WTC11 (cell line): ENCODE measurements around the gene TXNDC2. TPM values are rescaled to one million over a fixed set of nuclear protein-coding genes. Genes with fewer than 3 reads are reported as not detected.

Experiments used
- ATAC-seq: fragments of 200-7000 bp; cut with Tn5 transposase; 2 replicates; pipeline ENCODE4 v1.10.0; 2021; ENCODE audit warnings: mild to moderate bottlenecking, moderate library complexity
- CTCF ChIA-PET: fragments of 300-600 bp; sonication (Branson Sonifier 250); formaldehyde crosslinking; loops from one replicate; lab custom pipeline; 2021; ENCODE audit warnings: antibody characterized with exemption; lab: Charles Lee
- POLR2A ChIA-PET: fragments of 350-600 bp; sonication (Branson Sonifier 250); formaldehyde crosslinking; loops from one replicate; lab custom pipeline; 2021; ENCODE audit warnings: antibody characterized with exemption; lab: Charles Lee
- DNase-seq: peaks from one replicate; pipeline ENCODE4 v3.0.0; 2021; ENCODE audit warnings: low spot score
- H3K27ac Mint-ChIP-seq: 2 replicates; pipeline ENCODE4 v1.8.0; 2021; ENCODE audit warnings: mixed read lengths
- H3K27me3 Mint-ChIP-seq: 2 replicates; pipeline ENCODE4 v1.8.0; 2021; ENCODE audit warnings: low read depth, mild to moderate bottlenecking, moderate library complexity, mixed read lengths
- H3K36me3 Mint-ChIP-seq: 2 replicates; pipeline ENCODE4 v1.8.0; 2021; ENCODE audit warnings: mixed read lengths
- H3K4me1 Mint-ChIP-seq: 2 replicates; pipeline ENCODE4 v1.8.0; 2022; ENCODE audit warnings: mixed read lengths
- H3K4me3 Mint-ChIP-seq: 2 replicates; pipeline ENCODE4 v1.8.0; 2021; ENCODE audit warnings: mild to moderate bottlenecking, moderate library complexity, mixed read lengths
- H3K9me3 Mint-ChIP-seq: 2 replicates; pipeline ENCODE4 v1.8.0; 2021; ENCODE audit warnings: mixed read lengths
- ATF2 ChIP-seq: sonication (generic); formaldehyde crosslinking; IDR thresholded peaks from 2 replicates; pipeline ENCODE4 v1.8.1; 2022; ENCODE audit warnings: low read depth, missing genetic modification reagents, borderline replicate concordance
- CREM ChIP-seq: sonication (generic); formaldehyde crosslinking; IDR thresholded peaks from 2 replicates; pipeline ENCODE4 v1.8.1; 2022; ENCODE audit warnings: mild to moderate bottlenecking, missing genetic modification reagents, moderate library complexity
- EMX1 ChIP-seq: fragments of 250-450 bp; sonication (Bioruptor Pico); IDR thresholded peaks from 2 replicates; pipeline ENCODE4 v1.8.0; 2021; ENCODE audit warnings: mild to moderate bottlenecking
- ETV6 ChIP-seq: sonication (generic); formaldehyde crosslinking; IDR thresholded peaks from 2 replicates; pipeline ENCODE4 v1.8.1; 2022; ENCODE audit warnings: mild to moderate bottlenecking, missing genetic modification reagents
- GRHL2 ChIP-seq: fragments of 250-450 bp; sonication (Bioruptor Pico); IDR thresholded peaks from 2 replicates; pipeline ENCODE4 v1.8.0; 2022; ENCODE audit warnings: mild to moderate bottlenecking, moderate library complexity; ENCODE audit not compliant: insufficient replicate concordance, severe bottlenecking
- JAZF1 ChIP-seq: fragments of 250-450 bp; sonication (Bioruptor Pico); IDR thresholded peaks from 2 replicates; pipeline ENCODE4 v1.9.0; 2021; ENCODE audit warnings: moderate library complexity, mild to moderate bottlenecking, inconsistent platforms
- NFE2L1 ChIP-seq: sonication (generic); formaldehyde crosslinking; IDR thresholded peaks from 2 replicates; pipeline ENCODE4 v1.8.1; 2023; ENCODE audit warnings: missing genetic modification reagents
- SMAD4 ChIP-seq: sonication (generic); formaldehyde crosslinking; IDR thresholded peaks from 2 replicates; pipeline ENCODE4 v1.8.0; 2022; ENCODE audit warnings: mild to moderate bottlenecking, missing genetic modification reagents
- SOX15 ChIP-seq: fragments of 250-450 bp; sonication (Bioruptor Pico); IDR thresholded peaks from 2 replicates; pipeline ENCODE4 v1.9.0; 2021; ENCODE audit warnings: mild to moderate bottlenecking
- STAT6 ChIP-seq: sonication (generic); formaldehyde crosslinking; conservative IDR thresholded peaks from 2 replicates; pipeline ENCODE4 v1.8.1; 2023; ENCODE audit warnings: mild to moderate bottlenecking, low read depth, missing genetic modification reagents, moderate library complexity
- TP53 ChIP-seq: sonication (generic); formaldehyde crosslinking; IDR thresholded peaks from 2 replicates; pipeline ENCODE4 v1.8.1; 2023; ENCODE audit warnings: mild to moderate bottlenecking, missing genetic modification reagents
- ZBTB21 ChIP-seq: sonication (generic); formaldehyde crosslinking; IDR thresholded peaks from 2 replicates; pipeline ENCODE4 v1.8.1; 2023; ENCODE audit warnings: mild to moderate bottlenecking, missing genetic modification reagents, borderline replicate concordance
- ZNF232 ChIP-seq: sonication (generic); formaldehyde crosslinking; IDR thresholded peaks from 2 replicates; pipeline ENCODE4 v1.8.0; 2022; ENCODE audit warnings: mild to moderate bottlenecking, missing genetic modification reagents
- ZNF396 ChIP-seq: fragments of 250-450 bp; sonication (Bioruptor Pico); IDR thresholded peaks from 2 replicates; pipeline ENCODE4 v1.8.0; 2021; ENCODE audit warnings: mild to moderate bottlenecking, moderate library complexity, borderline replicate concordance
- total RNA-seq: library from RNA; stranded (reverse); gene quantifications from 3 replicates; pipeline ENCODE4 v1.2.3, GENCODE V29; 2021
- TF ChIP-seq, protein P1 (sequence below): fragments of 250-450 bp; sonication (Bioruptor Pico); IDR thresholded peaks from 2 replicates; pipeline ENCODE4 v1.9.0; 2021; ENCODE audit warnings: mild to moderate bottlenecking, borderline replicate concordance
- TF ChIP-seq, protein P2 (sequence below): sonication (generic); formaldehyde crosslinking; IDR thresholded peaks from 2 replicates; pipeline ENCODE4 v1.8.0; 2022; ENCODE audit warnings: mild to moderate bottlenecking, missing genetic modification reagents

Gene TXNDC2
- total RNA-seq, 1 experiment from 2014 or later = 0.26 TPM

GRCh38 chr18:9854801-9855676 is 30.7 kb upstream of the TXNDC2 start (continued):
- TF ChIP-seq, protein P1, sequence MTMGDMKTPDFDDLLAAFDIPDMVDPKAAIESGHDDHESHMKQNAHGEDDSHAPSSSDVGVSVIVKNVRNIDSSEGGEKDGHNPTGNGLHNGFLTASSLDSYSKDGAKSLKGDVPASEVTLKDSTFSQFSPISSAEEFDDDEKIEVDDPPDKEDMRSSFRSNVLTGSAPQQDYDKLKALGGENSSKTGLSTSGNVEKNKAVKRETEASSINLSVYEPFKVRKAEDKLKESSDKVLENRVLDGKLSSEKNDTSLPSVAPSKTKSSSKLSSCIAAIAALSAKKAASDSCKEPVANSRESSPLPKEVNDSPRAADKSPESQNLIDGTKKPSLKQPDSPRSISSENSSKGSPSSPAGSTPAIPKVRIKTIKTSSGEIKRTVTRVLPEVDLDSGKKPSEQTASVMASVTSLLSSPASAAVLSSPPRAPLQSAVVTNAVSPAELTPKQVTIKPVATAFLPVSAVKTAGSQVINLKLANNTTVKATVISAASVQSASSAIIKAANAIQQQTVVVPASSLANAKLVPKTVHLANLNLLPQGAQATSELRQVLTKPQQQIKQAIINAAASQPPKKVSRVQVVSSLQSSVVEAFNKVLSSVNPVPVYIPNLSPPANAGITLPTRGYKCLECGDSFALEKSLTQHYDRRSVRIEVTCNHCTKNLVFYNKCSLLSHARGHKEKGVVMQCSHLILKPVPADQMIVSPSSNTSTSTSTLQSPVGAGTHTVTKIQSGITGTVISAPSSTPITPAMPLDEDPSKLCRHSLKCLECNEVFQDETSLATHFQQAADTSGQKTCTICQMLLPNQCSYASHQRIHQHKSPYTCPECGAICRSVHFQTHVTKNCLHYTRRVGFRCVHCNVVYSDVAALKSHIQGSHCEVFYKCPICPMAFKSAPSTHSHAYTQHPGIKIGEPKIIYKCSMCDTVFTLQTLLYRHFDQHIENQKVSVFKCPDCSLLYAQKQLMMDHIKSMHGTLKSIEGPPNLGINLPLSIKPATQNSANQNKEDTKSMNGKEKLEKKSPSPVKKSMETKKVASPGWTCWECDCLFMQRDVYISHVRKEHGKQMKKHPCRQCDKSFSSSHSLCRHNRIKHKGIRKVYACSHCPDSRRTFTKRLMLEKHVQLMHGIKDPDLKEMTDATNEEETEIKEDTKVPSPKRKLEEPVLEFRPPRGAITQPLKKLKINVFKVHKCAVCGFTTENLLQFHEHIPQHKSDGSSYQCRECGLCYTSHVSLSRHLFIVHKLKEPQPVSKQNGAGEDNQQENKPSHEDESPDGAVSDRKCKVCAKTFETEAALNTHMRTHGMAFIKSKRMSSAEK (CRISPR knock-in tag) = no peak
- no peak for TF ChIP-seq STAT6 (CRISPR knock-in tag)

DNA sequence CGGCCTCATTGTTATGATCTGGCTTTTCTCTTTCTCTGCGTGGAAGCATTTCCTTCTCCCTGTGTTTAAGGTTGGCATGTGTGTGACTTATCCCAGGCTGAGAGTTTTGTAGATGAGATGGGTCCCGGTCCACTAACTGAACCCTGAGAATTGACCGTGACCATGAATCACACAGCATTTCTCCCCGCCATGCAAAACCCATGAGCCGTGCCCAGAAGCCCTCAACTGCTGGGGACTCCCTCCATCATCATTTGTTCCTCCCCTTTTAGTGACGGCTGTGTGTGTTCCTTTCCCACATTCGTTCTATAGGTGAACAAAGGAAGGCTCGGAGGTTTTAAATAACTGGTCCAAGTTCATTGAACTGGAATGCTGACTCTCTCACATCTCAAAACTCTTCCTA is 30.1 kb upstream of the TXNDC2 start:
- Mint-ChIP-seq H3K36me3 (peaks cover 13% of the 10 kb centered on the region), H3K27me3 (no peaks in the 10 kb centered on the region), H3K9me3 (peaks cover 12% of the 10 kb centered on the region), H3K4me1 (peaks cover 13% of the 10 kb centered on the region; the same call in 1 of the 2 replicates), H3K4me3 (no peak overlapping the region)
- CTCF ChIA-PET = no interaction called here
- no peak for ATAC-seq
- TF ChIP-seq TP53 (CRISPR knock-in tag) = no peak
- no peak for TF ChIP-seq ZBTB21 (CRISPR knock-in tag)
- TF ChIP-seq ZNF396 (CRISPR knock-in tag) = no peak
- TF ChIP-seq GRHL2 (CRISPR knock-in tag) = no peak
- TF ChIP-seq, all 79 proteins: peak for 0
- POLR2A ChIA-PET = no interaction called here
- DNase-seq = no peak
- no peak overlapping the region for H3K27ac Mint-ChIP-seq

DNA sequence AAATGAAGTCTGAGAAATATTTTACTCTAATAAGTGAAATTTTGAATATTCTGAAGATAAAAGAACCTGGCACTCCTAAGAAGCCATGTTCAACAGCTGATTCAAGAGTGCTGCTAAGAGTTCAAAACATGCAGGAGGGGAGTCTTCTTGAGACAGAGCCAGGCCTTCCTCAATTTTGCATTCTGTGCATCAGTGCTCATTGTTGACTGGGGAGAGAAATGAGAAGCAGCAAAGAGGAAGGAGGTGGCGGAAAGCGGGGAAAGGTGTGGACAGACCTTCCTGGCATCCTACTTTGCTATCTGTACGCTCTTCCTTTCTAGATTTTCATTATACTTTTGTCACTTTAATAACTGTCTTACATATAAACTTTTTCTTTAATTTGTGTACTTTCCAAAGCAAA is 29.7 kb upstream of the TXNDC2 start:
- H3K4me3 Mint-ChIP-seq = no peak overlapping the region
- ATAC-seq (no peak), DNase-seq (no peak)
- H3K9me3 Mint-ChIP-seq = peaks cover 12% of the 10 kb centered on the region
- peaks cover 13% of the 10 kb centered on the region for H3K36me3 Mint-ChIP-seq
- ChIA-PET CTCF (no interaction called here), POLR2A (no interaction called here)
- peaks cover 13% of the 10 kb centered on the region; the same call in 1 of the 2 replicates for H3K4me1 Mint-ChIP-seq
- no peak overlapping the region for H3K27ac Mint-ChIP-seq
- H3K27me3 Mint-ChIP-seq = no peaks in the 10 kb centered on the region
- TF ChIP-seq NFE2L1 (CRISPR knock-in tag) = no peak
- TF ChIP-seq, protein P2, sequence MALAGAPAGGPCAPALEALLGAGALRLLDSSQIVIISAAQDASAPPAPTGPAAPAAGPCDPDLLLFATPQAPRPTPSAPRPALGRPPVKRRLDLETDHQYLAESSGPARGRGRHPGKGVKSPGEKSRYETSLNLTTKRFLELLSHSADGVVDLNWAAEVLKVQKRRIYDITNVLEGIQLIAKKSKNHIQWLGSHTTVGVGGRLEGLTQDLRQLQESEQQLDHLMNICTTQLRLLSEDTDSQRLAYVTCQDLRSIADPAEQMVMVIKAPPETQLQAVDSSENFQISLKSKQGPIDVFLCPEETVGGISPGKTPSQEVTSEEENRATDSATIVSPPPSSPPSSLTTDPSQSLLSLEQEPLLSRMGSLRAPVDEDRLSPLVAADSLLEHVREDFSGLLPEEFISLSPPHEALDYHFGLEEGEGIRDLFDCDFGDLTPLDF = no peak
- no peak for TF ChIP-seq STAT6 (CRISPR knock-in tag)
- TF ChIP-seq CREM (CRISPR knock-in tag) = no peak
- no peak for TF ChIP-seq SOX15
- TF ChIP-seq SMAD4 = no peak
- TF ChIP-seq JAZF1 = no peak
- TF ChIP-seq ZNF232 (CRISPR knock-in tag) = no peak
- no peak for TF ChIP-seq EMX1 (CRISPR knock-in tag)
- TF ChIP-seq ATF2 (CRISPR knock-in tag) = no peak
- no peak for TF ChIP-seq ETV6 (CRISPR knock-in tag)
